Measurements from ENCODE around the gene ADGRG6.

GRCh38 chr6:142331601-142332000 lies 29.8 kb downstream of the ADGRG6 start:
- TF ChIP-seq CTCF (IDR thresholded peaks at IDR 0.05 in 8 of 11, conservative IDR thresholded peaks at IDR 0.05 in 3 of 11) (no peak), POLR2AphosphoS5 (IDR thresholded peaks at IDR 0.05) (no peak), POLR2A (IDR thresholded peaks at IDR 0.05) (no peak)
